Skeletal muscle cell (primary cell): Measurements from ENCODE around the gene MAP3K5.

Experiments
- DNase-seq: peaks from one replicate; pipeline ENCODE4 v3.0.0-alpha.2; 2010; ENCODE audit warnings: low read depth
- H3K4me3 ChIP-seq: 2 replicates; pipeline ENCODE4 v1.5.1; 2011; ENCODE audit warnings: low read depth, mild to moderate bottlenecking, control low read depth, low read length, moderate library complexity

Gene MAP3K5

GRCh38 chr6:136660727-136661126, 131.6 kb downstream of the MAP3K5 start:
- DNase-seq, result no peak
- no peak overlapping the region for H3K4me3 ChIP-seq

DNA sequence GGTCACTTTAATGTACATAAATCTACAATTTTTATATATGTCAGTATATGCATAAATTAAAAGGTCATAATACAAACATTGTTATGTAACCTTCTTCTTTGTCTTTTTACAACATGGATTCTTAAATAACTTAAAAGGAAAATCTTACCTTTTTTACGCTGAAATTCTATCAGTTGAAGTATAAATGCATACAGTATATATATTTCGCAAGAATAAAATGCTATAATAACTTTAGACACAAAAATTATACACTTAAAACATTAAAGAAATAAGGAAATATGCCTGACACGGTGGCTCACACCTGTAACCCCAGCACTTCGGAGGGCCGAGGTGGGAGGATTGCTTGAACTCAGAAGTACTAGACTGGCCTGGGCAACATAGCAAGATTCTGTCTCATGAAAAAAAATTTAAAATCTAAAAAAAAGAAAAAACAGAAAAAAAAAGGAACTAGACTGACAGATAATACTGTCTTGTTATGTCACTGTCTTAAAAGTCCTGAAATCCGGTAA, 132.2 kb downstream of the MAP3K5 start:
- no peak for DNase-seq
- H3K4me3 ChIP-seq, result no peak overlapping the region

DNA sequence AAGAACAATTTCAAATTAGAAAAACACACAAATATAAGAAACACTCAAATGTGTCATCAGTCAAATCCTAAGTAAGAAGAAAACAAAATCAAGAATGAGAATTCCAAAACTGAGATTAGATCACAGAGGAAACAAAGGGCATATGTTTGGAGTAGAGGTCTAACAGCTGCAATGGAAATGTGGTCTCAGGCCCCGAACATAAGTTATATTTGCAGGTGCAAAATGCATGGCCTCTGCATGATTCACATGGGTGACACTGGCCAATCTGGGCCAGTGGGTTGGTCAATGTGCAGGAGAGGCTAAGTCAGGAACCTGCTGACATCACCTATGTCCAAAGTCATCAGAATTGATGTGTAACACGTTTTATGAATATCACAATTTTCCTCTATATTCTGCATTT, 133.6 kb downstream of the MAP3K5 start:
- H3K4me3 ChIP-seq, result no peak overlapping the region
- DNase-seq, result no peak

GRCh38 chr6:136657666-136658065, 134.6 kb downstream of the MAP3K5 start:
- DNase-seq, result no peak

GRCh38 chr6:136656121-136656520, 136.2 kb downstream of the MAP3K5 start:
- DNase-seq, result peak; percentile 38
- no peak overlapping the region for H3K4me3 ChIP-seq

More at GRCh38 chr6:136657666-136658065, 134.6 kb downstream of the MAP3K5 start:
- H3K4me3 ChIP-seq, result no peak overlapping the region

DNA sequence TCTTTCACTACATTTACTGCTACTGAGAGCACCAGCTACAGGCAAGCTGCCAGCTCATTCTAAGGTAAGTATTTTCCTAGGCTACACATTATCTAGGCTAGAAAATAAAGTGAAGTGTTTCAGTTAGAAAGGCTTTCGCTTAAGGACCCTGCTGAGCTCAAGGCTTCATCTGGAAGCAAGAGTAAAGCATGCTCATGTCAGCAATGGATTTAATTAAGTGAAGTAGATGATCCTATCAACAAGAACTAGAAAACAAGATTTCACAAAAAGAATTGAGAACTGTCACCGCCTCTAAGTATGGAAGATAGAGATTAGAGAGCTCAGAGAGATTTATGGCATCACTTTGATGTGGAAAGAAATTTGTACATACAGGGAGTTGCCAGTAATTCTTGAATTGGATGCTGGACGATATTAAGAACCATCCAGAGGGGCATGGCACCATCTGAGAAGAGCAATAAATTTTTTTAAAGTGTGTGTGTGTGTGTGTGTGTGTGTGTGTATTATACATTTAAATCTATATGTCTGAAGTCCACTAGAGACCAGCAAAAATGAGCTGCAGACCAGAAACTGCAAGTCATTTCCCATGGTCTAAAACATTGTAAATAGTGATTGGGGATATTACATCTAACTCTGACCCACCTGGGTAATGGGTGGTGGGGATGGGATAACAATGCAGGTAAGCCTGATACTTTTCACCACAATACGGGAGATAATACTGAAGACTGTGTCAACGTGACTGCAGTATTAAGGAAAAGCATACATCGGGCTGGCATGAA, 136.8 kb downstream of the MAP3K5 start:
- H3K4me3 ChIP-seq, result no peak overlapping the region
- DNase-seq, result no peak

DNA sequence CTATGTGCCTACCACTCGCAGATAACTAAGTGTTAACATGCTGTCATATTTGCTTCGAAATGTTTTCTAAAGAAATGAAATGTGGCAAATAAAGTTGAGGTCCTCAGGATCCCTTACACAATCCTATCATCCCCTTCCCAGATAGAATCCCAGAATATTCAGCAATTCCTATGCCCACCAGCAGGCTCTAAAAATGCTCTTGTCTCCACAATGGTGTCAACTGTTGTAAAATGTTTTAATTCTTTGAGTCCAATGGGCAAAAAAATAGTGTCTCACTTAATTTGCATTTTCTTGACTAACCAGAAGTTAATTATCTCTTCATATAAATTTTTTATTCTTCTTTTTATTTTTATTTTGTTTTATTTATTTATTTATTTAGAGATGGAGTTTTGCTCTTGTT, 138.2 kb downstream of the MAP3K5 start:
- no peak for DNase-seq
- H3K4me3 ChIP-seq, result no peak overlapping the region

GRCh38 chr6:136652656-136653055, 139.6 kb downstream of the MAP3K5 start:
- no peak for DNase-seq
- no peak overlapping the region for H3K4me3 ChIP-seq

DNA sequence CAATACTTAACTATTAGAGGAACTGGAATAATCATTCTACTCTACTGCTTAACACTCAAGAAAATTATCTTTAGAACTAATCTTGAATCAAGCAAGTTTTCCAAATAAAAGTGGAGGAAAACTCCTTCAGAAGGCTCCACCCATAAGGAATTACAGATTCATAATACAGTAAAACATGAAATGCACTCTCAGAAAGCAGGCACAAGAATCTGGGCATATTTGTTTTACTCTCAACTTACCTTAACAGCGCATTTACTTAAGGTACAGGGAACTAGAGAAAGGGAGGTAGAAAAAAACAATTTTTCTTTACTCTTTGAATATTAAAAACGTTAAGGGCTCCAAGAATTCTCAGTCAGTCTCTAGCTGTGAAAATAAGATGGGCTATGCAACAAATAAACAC, 140.3 kb downstream of the MAP3K5 start:
- no peak for DNase-seq
- H3K4me3 ChIP-seq, result no peak overlapping the region

DNA sequence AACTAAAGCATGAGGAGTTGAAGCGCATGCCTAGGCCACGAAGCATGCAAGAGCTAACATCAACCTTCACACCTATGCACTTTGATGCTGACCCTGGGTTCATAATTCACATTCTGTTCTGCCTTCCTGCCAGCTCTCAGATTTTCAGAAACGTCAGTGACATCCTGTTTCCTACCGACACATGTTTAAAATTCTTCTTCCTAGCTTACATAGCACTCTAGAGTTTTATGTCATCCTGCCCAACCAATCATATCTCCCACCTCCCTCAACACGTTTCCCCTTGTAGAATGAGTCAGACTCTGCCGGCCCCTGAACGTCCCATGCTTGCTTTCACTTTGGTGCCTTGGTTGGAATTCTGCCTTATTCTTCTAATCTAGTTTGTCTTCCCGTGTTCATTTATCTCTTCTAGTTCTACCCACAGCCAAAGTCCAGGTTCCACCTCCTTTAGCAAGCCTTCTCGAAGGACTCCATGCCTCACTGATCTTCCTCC, 144.9 kb downstream of the MAP3K5 start:
- peak; percentile 71 for DNase-seq
- no peak overlapping the region for H3K4me3 ChIP-seq

GRCh38 chr6:136646377-136646776, 145.9 kb downstream of the MAP3K5 start:
- H3K4me3 ChIP-seq, result no peak overlapping the region
- no peak for DNase-seq

GRCh38 chr6:136644597-136644952, 147.7 kb downstream of the MAP3K5 start:
- H3K4me3 ChIP-seq, result no peak overlapping the region
- no peak for DNase-seq

DNA sequence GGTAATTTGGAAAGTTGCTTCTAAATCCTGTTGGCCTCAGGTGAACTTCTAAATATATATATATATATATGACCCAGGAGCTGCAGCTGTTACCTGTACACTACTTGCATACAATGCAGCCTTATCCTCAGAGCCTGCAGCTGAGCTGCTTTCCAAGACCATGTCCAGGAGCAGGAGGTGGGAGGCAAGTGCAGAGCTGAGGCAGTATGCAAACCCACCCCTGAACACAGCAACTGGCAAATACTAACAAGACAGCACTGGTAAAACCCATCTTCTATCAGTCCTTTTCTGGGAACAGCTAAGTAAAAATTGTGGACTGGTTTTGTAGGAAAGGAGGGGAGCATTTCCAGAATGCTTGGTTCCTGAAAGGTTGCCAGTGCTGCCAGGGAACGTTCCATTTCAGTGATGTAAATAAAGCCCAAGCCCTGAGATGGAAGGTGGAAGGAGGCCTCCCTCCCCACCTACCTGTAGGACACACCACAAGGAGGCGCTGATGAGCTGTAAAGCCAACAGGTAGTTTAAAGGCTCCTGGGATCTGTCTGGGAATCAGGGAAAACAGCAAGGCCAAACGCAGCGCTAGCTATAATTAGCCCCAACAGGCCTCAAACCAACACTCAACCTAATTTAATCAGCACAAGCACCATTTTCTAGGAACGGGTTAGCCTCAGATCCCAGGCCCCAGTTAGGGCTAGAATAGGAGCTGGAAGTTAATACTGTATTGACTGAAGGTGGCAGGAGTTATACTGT, 148.3 kb downstream of the MAP3K5 start:
- DNase-seq, result peak; percentile 41
- H3K4me3 ChIP-seq, result no peak overlapping the region

- DNase-seq, result no peak
- H3K4me3 ChIP-seq, result no peak overlapping the region
These were observed 150.3 kb downstream of the MAP3K5 start for GRCh38 chr6:136641873-136642465.

- no peak for DNase-seq
- no peak overlapping the region for H3K4me3 ChIP-seq
These were observed 151.1 kb downstream of the MAP3K5 start for GRCh38 chr6:136641166-136641565.

GRCh38 chr6:136640132-136640915, 152.0 kb downstream of the MAP3K5 start:
- peak; percentile 76 for DNase-seq
- no peak overlapping the region for H3K4me3 ChIP-seq

DNA sequence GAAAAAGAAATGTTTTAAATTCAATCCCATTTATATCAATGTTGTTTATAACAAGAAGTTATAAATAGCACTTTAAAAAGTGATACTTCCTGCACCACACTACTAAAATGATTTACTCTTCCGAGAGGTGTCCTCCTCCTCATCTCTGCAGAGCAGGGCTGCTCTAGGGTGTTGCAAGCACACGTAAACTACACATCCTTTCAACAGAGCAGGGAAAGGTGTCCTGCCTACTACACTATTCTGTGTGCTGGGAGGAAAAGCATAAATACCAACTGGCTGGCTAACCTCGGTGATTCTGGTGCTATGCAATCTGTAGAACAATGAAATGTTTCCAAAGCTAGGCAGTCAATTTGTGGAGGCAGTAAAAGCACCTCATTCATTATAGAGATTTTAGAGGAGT, 152.6 kb downstream of the MAP3K5 start:
- no peak for DNase-seq
- no peak overlapping the region for H3K4me3 ChIP-seq

DNA sequence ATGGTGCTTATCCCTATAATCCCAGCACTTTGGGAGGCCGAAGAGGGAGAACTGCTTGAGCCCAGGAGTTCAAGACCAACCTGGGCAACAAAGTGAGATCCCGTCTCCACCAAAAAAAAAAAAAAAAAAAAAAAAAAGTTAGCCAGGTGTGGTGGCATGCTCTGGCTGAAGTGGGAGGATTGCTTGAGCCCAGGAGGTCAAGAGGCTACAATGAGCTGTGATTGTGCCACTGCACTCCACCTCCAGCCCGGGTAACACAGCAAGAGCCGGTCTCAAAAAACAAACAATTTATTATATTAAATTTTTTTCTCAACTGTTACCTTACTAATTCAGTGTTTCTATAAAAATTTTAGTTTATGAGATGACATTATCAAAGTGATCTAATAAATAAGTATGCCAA, 156.7 kb downstream of the MAP3K5 start:
- no peak overlapping the region for H3K4me3 ChIP-seq

DNA sequence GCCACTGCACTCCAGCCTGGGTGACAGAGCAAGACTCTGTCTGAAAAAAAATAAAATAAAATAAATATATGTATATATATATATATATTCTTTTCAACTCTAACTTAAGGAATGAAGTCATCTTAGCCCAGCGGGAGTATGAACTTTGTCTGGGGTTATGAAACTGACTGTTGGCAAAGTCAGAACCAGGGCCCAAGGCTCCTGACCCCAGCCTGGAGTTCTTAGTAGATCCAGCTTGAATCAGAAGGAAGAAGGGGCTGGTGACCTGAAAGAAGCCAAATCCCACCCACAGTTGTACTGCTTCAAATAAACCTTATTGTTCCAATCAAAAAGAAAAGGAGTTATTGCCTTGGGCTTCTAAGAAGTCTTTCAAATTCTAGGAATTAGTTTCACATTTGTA, 158.9 kb downstream of the MAP3K5 start:
- no peak for DNase-seq

More for the DNA sequence above, 156.7 kb downstream of the MAP3K5 start:
- DNase-seq, result no peak

More for the DNA sequence above, 158.9 kb downstream of the MAP3K5 start:
- no peak overlapping the region for H3K4me3 ChIP-seq
